CD14-positive monocyte (primary cell): Measurements from ENCODE around the gene EPYC. TPM values are rescaled to one million over a fixed set of nuclear protein-coding genes. Genes with fewer than 3 reads are reported as not detected.

Source experiments
- DNase-seq, 3 donors: peaks; one replicate each; pipeline ENCODE4 v3.0.0-alpha.2; 2011 to 2022
- H2AFZ ChIP-seq: 2 replicates; pipeline ENCODE4 v1.6.0; 2012; ENCODE audit warnings: mild to moderate bottlenecking, low read depth, low read length, inconsistent platforms; ENCODE audit not compliant: insufficient read depth, poor library complexity, severe bottlenecking
- H3K27ac ChIP-seq, 2 donors: 1 replicate in 1 of 2; 2 replicates in 1 of 2; pipeline ENCODE4 v1.5.1; 2012 to 2013; ENCODE audit warnings: low read length in 2 of 2, control low read depth in 1 of 2, inconsistent platforms in 1 of 2, low read depth in 1 of 2, mild to moderate bottlenecking in 1 of 2
- H3K27me3 ChIP-seq, 2 donors: one replicate each; pipeline versions ENCODE4 v1.6.0 to v1.6.1; 2011 to 2013; ENCODE audit warnings: low read length in 2 of 2; ENCODE audit not compliant: control insufficient read depth in 2 of 2, insufficient read depth in 2 of 2
- H3K36me3 ChIP-seq, 2 donors: replicated peaks in 1 of 2; 1 replicate in 1 of 2; 2 replicates in 1 of 2; pipeline versions ENCODE4 v1.5.1 to v1.6.1; 2012 to 2013; ENCODE audit warnings: low read length in 2 of 2, control low read depth in 1 of 2, inconsistent platforms in 1 of 2, mild to moderate bottlenecking in 1 of 2; ENCODE audit not compliant: insufficient read depth in 2 of 2, control insufficient read depth in 1 of 2
- H3K4me1 ChIP-seq, 2 donors: 1 replicate in 1 of 2; 2 replicates in 1 of 2; pipeline versions ENCODE4 v1.5.1 to v1.6.1; 2012 to 2013; ENCODE audit warnings: low read length in 2 of 2, control low read depth in 1 of 2, inconsistent platforms in 1 of 2, mild to moderate bottlenecking in 1 of 2, moderate library complexity in 1 of 2; ENCODE audit not compliant: insufficient read depth in 2 of 2, control insufficient read depth in 1 of 2
- H3K4me2 ChIP-seq: replicated peaks from 2 replicates; pipeline ENCODE3; 2012; ENCODE audit warnings: low read length, moderate library complexity, mild to moderate bottlenecking; ENCODE audit not compliant: poor library complexity, severe bottlenecking; ENCODE audit errors: extremely low read depth
- H3K4me3 ChIP-seq, 3 experiments: fragments of 200-600 bp in 1 of 3; sonication (generic) in 1 of 3; replicated peaks in 1 of 3; 1 replicate in 2 of 3; 2 replicates in 1 of 3; pipeline ENCODE4 v1.5.1; 2011 to 2013; ENCODE audit warnings: low read length in 3 of 3, mild to moderate bottlenecking in 3 of 3, control low read depth in 2 of 3, low read depth in 2 of 3, inconsistent platforms in 1 of 3, moderate library complexity in 1 of 3
- H3K79me2 ChIP-seq: 2 replicates; pipeline ENCODE4 v1.6.0; 2012; ENCODE audit warnings: mild to moderate bottlenecking, control low read depth, inconsistent platforms, low read length, moderate library complexity; ENCODE audit not compliant: insufficient read depth
- H3K9ac ChIP-seq: 2 replicates; pipeline ENCODE4 v1.6.0; 2017; ENCODE audit warnings: low read length, mild to moderate bottlenecking; ENCODE audit not compliant: insufficient read depth, poor library complexity, severe bottlenecking
- H3K9me3 ChIP-seq, 2 donors: replicated peaks in 1 of 2; 1 replicate in 1 of 2; 2 replicates in 1 of 2; pipeline versions ENCODE4 v1.5.1 to v1.6.1; 2012 to 2013; ENCODE audit warnings: low read length in 2 of 2, control low read depth in 1 of 2; ENCODE audit not compliant: control insufficient read depth in 1 of 2, insufficient read depth in 1 of 2
- H4K20me1 ChIP-seq: 2 replicates; pipeline ENCODE4 v1.6.0; 2012; ENCODE audit warnings: mild to moderate bottlenecking, low read length, control low read depth, moderate library complexity; ENCODE audit not compliant: insufficient read depth
- H3K27ac Mint-ChIP-seq, 7 donors: one replicate each; pipeline ENCODE4 v1.8.0; 2020; ENCODE audit warnings: mild to moderate bottlenecking in 7 of 7, mixed read lengths in 7 of 7, moderate library complexity in 6 of 7, inconsistent platforms in 2 of 7
- H3K27me3 Mint-ChIP-seq, 3 donors: one replicate each; pipeline ENCODE4 v1.8.0; 2021 to 2022; ENCODE audit warnings: low read depth in 3 of 3, mild to moderate bottlenecking in 3 of 3, mixed read lengths in 3 of 3, moderate library complexity in 3 of 3, inconsistent platforms in 1 of 3
- H3K36me3 Mint-ChIP-seq, 2 donors: one replicate each; pipeline ENCODE4 v1.8.0; 2020; ENCODE audit warnings: mixed read lengths in 2 of 2, inconsistent platforms in 1 of 2, mild to moderate bottlenecking in 1 of 2
- H3K4me1 Mint-ChIP-seq: one replicate; pipeline ENCODE4 v1.8.0; 2020; ENCODE audit warnings: mild to moderate bottlenecking, mixed read lengths
- H3K4me3 Mint-ChIP-seq, 2 donors: one replicate each; pipeline ENCODE4 v1.8.0; 2020; ENCODE audit warnings: mild to moderate bottlenecking in 2 of 2, mixed read lengths in 2 of 2, moderate library complexity in 1 of 2
- H3K9me3 Mint-ChIP-seq, 7 donors: one replicate each; pipeline ENCODE4 v1.8.0; 2020 to 2022; ENCODE audit warnings: mixed read lengths in 7 of 7, mild to moderate bottlenecking in 6 of 7, moderate library complexity in 6 of 7, inconsistent platforms in 2 of 7
- CTCF ChIP-seq: fragments of 200-600 bp; IDR thresholded peaks from one replicate; pipeline ENCODE4 v1.8.0; 2022; ENCODE audit warnings: antibody characterized with exemption, mild to moderate bottlenecking
- WGBS: methylation state at CpG from one replicate; pipeline ENCODE4 v1.1.5; 2013; ENCODE audit warnings: missing lambda C conversion rate; ENCODE audit not compliant: insufficient coverage; 5-methylcytosine and 5-hydroxymethylcytosine counted together
- intact Hi-C, 2 donors: fragments of 100-400 bp; cut with micrococcal nuclease; formaldehyde crosslinking; loops; one replicate each; pipeline versions ENCODE4 v1.15.0 to v1.15.1; 2023
- polyA plus RNA-seq, 3 donors: library from polyadenylated mRNA; depleted of rRNA in 1 of 3; unstranded in 2 of 3; stranded (reverse) in 1 of 3; fragments of 300-500 nt in 2 of 3; fragments of >200 nt in 1 of 3; fragmentation: Illumina TruSeq in 2 of 3; gene quantifications; 1 replicate in 2 of 3; 2 replicates in 1 of 3; pipeline ENCODE4 v1.2.3, GENCODE V29; 2012 to 2021

Gene EPYC
- polyA plus RNA-seq, 3 donors: not detected

GRCh38 chr12:90984114-90984513 lies 20.7 kb downstream of the EPYC start:
- no peak for DNase-seq
- H3K4me2 ChIP-seq: no peak overlapping the region
- no peaks in the 10 kb centered on the region for H3K4me1 Mint-ChIP-seq

DNA sequence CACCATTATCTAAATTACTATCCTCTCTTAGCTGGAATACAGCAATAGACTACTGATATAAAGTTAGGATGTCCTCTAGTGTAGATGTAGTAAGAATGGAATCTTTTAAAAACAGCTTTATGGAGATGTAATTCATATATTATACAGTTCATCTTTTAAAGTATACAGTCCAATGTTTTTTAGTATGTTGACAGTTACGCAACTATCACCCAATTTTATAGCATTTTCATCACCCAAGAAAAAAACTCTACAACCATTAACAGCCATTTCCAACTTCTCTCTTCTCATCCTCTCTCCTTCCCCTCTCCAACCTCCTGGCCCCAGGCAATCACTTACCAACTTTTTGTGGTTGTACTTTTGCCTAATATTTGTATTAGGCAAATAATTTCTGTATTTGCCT lies 22.6 kb downstream of the EPYC start:
- WGBS: no CpG with 5 or more reads among the region's 1 CpG
- Histone ChIP-seq H3K9me3 (no peaks in the 10 kb centered on the region), H3K4me3 (no peak overlapping the region), H3K4me2 (no peak overlapping the region), H3K9ac (no peak overlapping the region), H3K27me3 (no peaks in the 10 kb centered on the region), H3K36me3 (no peaks in the 10 kb centered on the region), H3K27ac (no peak overlapping the region), H3K4me1 (no peaks in the 10 kb centered on the region), H2AFZ (no peak overlapping the region), H4K20me1 (no peaks in the 10 kb centered on the region), H3K79me2 (no peaks in the 10 kb centered on the region)
- no peaks in the 10 kb centered on the region for H3K36me3 Mint-ChIP-seq
- H3K9me3 Mint-ChIP-seq: peaks cover 0 to 8% (median 2%) of the 10 kb centered on the region in 7 donors
- H3K27me3 Mint-ChIP-seq: no peaks in the 10 kb centered on the region
- no peak overlapping the region for H3K27ac Mint-ChIP-seq
- H3K4me1 Mint-ChIP-seq: no peaks in the 10 kb centered on the region
- TF ChIP-seq CTCF: no peak
- no peak overlapping the region for H3K4me3 Mint-ChIP-seq
- intact Hi-C loops: no loop called here
- no peak for DNase-seq

More at GRCh38 chr12:90984114-90984513, 20.7 kb downstream of the EPYC start:
- H3K4me1 ChIP-seq: no peaks in the 10 kb centered on the region
- Mint-ChIP-seq H3K36me3 (no peaks in the 10 kb centered on the region), H3K9me3 (peaks cover 0 to 8% (median 2%) of the 10 kb centered on the region in 7 donors), H3K4me3 (no peak overlapping the region), H3K27ac (no peak overlapping the region), H3K27me3 (no peaks in the 10 kb centered on the region)
- no peak overlapping the region for H3K27ac ChIP-seq
- WGBS: no CpG with 5 or more reads among the region's 3 CpGs
- H3K36me3 ChIP-seq: no peaks in the 10 kb centered on the region
- no peak for TF ChIP-seq CTCF
- H2AFZ ChIP-seq: no peak overlapping the region
- H3K9ac ChIP-seq: no peak overlapping the region
- H3K27me3 ChIP-seq: no peaks in the 10 kb centered on the region
- H3K79me2 ChIP-seq: no peaks in the 10 kb centered on the region
- intact Hi-C loops: no loop called here
- no peak overlapping the region for H3K4me3 ChIP-seq
- H4K20me1 ChIP-seq: no peaks in the 10 kb centered on the region
- no peaks in the 10 kb centered on the region for H3K9me3 ChIP-seq
